T-helper 22 cell (primary cell): ENCODE data around the gene EFHC1.
"Not testable (repeated sequence)": the region's sequence is repeated elsewhere in the genome, so short reads cannot be mapped to it uniquely, and the experiment has no call there.

Source experiments
- DNase-seq: peaks from one replicate; pipeline ENCODE4 v3.0.0-alpha.2; 2020; ENCODE audit warnings: low read depth

The EFHC1 gene

GRCh38 chr6:52399511-52400312, 20.4 kb upstream of the EFHC1 start:
- DNase-seq, result no peak

- DNase-seq, result no peak
These were observed 19.7 kb upstream of the EFHC1 start for GRCh38 chr6:52400313-52401041.

- no peak for DNase-seq
These were observed 17.1 kb upstream of the EFHC1 start for GRCh38 chr6:52403086-52403485.

GRCh38 chr6:52403627-52404026, 16.5 kb upstream of the EFHC1 start:
- DNase-seq, result no peak

GRCh38 chr6:52405243-52405642, 14.9 kb upstream of the EFHC1 start:
- DNase-seq, result no peak

- DNase-seq, result no peak
These were observed 12.7 kb upstream of the EFHC1 start for GRCh38 chr6:52407467-52407866.

- no peak for DNase-seq
These were observed 10.6 kb upstream of the EFHC1 start for GRCh38 chr6:52409499-52409898.

- no peak for DNase-seq
These were observed 9.2 kb upstream of the EFHC1 start for GRCh38 chr6:52410979-52411378.

GRCh38 chr6:52411911-52412310, 8.2 kb upstream of the EFHC1 start:
- DNase-seq, result no peak

- DNase-seq, result no peak
These were observed 4.8 kb upstream of the EFHC1 start for GRCh38 chr6:52415333-52415732.

- DNase-seq, result no peak
These were observed 4.1 kb upstream of the EFHC1 start for GRCh38 chr6:52415917-52416628.

GRCh38 chr6:52416629-52417151, 3.5 kb upstream of the EFHC1 start:
- DNase-seq, result no peak

- no peak for DNase-seq
These were observed 2.4 kb upstream of the EFHC1 start for GRCh38 chr6:52417675-52418111.

GRCh38 chr6:52418606-52419005, 1.5 kb upstream of the EFHC1 start:
- DNase-seq, result no peak

- no peak for DNase-seq
These were observed 671 bp downstream of the EFHC1 start for GRCh38 chr6:52420668-52421358.

- no peak for DNase-seq
These were observed 2.0 kb downstream of the EFHC1 start for GRCh38 chr6:52422156-52422555.

GRCh38 chr6:52423448-52423847, 3.3 kb downstream of the EFHC1 start:
- DNase-seq, result no peak

- no peak for DNase-seq
These were observed 3.8 kb downstream of the EFHC1 start for GRCh38 chr6:52423971-52424381.

- DNase-seq, result no peak
These were observed 4.4 kb downstream of the EFHC1 start for GRCh38 chr6:52424513-52424912.

GRCh38 chr6:52426667-52427066, 6.5 kb downstream of the EFHC1 start:
- no peak for DNase-seq

- not testable (repeated sequence) for DNase-seq
These were observed 13.2 kb downstream of the EFHC1 start for GRCh38 chr6:52433294-52433693.

GRCh38 chr6:52435345-52435744, 15.2 kb downstream of the EFHC1 start:
- DNase-seq, result no peak
